GM06990 (cell line): ENCODE data around the gene SUSD4.

ENCODE experiments used
- DNase-seq: peaks from one replicate; pipeline ENCODE4 v3.0.0-alpha.2; 2011; ENCODE audit not compliant: insufficient read length; ENCODE audit errors: extremely low read depth
- H3K27me3 ChIP-seq: replicated peaks from 2 replicates; pipeline ENCODE4 v1.6.0; 2011; ENCODE audit warnings: low read length; ENCODE audit not compliant: control insufficient read depth, insufficient read depth
- H3K36me3 ChIP-seq: 2 replicates; pipeline ENCODE4 v1.5.1; 2011; ENCODE audit warnings: low read length; ENCODE audit not compliant: control insufficient read depth, insufficient read depth
- H3K4me3 ChIP-seq: replicated peaks from 2 replicates; pipeline ENCODE4 v1.5.1; 2011; ENCODE audit warnings: low read depth, mild to moderate bottlenecking, control low read depth, low read length
- CTCF ChIP-seq: IDR thresholded peaks from 2 replicates; pipeline ENCODE4 v1.5.1; 2011; ENCODE audit warnings: low read length, control low read depth, mild to moderate bottlenecking, inconsistent platforms; ENCODE audit not compliant: insufficient read depth, poor library complexity, severe bottlenecking

Gene SUSD4

GRCh38 chr1:223199094-223199647 is 164.8 kb downstream of the SUSD4 start:
- peaks cover 1% of the 10 kb centered on the region for H3K27me3 ChIP-seq
- no peak overlapping the region for H3K4me3 ChIP-seq
- no peak for TF ChIP-seq CTCF
- no peak for DNase-seq
- H3K36me3 ChIP-seq: no peaks in the 10 kb centered on the region

DNA sequence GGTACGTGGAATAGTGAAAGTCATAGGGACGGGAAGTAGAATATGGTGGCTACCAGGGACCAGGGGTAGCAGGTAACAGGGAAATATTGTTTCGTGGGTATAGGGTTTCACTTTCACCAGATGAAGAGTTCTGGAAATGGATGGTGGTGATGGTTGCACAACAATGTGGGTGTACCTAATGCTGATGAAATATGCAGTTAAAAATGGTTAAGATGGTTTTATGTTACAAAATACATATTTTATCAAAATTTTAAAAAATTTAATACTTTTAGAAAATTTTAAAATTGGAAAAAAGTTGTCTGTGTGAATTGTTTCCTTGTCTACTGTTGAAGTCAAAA is 165.4 kb downstream of the SUSD4 start:
- Histone ChIP-seq H3K36me3 (no peaks in the 10 kb centered on the region), H3K4me3 (no peak overlapping the region), H3K27me3 (peaks cover 1% of the 10 kb centered on the region)
- no peak for TF ChIP-seq CTCF
- no peak for DNase-seq

DNA sequence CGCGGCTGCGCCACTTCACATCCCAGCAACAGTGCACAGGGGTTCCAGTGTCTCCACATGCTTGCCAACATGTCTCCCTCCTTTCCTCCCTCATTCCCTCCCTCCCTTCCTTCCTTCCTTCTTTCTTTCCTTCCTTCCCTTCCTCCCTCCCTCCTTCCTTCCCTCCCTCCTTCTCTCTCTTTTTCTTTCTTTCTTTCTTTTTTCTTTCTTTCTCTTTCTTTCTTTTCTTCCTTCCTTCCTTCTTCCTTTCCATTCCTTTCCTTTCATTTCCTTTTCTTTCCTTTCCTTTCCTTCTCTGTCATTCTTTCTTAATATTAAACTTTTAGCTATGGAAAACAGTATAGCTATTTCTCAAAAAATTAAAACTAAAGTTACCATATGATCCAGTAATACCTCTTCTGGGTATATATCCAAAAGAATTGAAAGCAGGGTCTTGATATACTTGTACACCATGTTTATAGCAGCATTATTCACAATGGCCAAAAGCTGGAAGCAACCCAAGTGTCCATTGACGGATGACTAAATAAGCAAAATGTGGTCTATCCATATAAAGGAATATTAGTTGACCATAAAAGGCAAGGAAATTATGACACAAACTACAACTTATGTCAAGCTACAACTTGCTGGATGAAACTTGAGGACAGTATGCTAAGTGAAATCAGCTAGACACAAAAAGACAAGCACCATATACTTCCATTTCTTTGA is 165.9 kb downstream of the SUSD4 start:
- H3K27me3 ChIP-seq: peaks cover 1% of the 10 kb centered on the region
- TF ChIP-seq CTCF: no peak
- no peaks in the 10 kb centered on the region for H3K36me3 ChIP-seq
- DNase-seq: no peak
- no peak overlapping the region for H3K4me3 ChIP-seq

- Histone ChIP-seq H3K36me3 (no peaks in the 10 kb centered on the region), H3K27me3 (no peaks in the 10 kb centered on the region; the same call in 1 of the 2 replicates), H3K4me3 (no peak overlapping the region)
- no peak for TF ChIP-seq CTCF
- peak; percentile 62 for DNase-seq
These were observed 173.9 kb downstream of the SUSD4 start for GRCh38 chr1:223189903-223190724.

- Histone ChIP-seq H3K27me3 (no peaks in the 10 kb centered on the region), H3K36me3 (no peaks in the 10 kb centered on the region), H3K4me3 (no peak overlapping the region)
- DNase-seq: no peak
- no peak for TF ChIP-seq CTCF
These were observed 174.5 kb downstream of the SUSD4 start for GRCh38 chr1:223189525-223189902.
